Neural cell (in vitro differentiated cells): ENCODE measurements around the gene RBM3.

Experiments
- EZH2 ChIP-seq: fragments of 200-600, 300-800 bp; shearing (Covaris generic), sonication (generic); IDR thresholded peaks from 2 replicates; pipeline ENCODE4 v1.6.1; 2014; ENCODE audit warnings: antibody characterized with exemption, low read length, borderline replicate concordance, mild to moderate bottlenecking; ENCODE audit not compliant: insufficient read depth, poor library complexity, severe bottlenecking
- MXI1 ChIP-seq: fragments of 450-650 bp; conservative IDR thresholded peaks from 2 replicates; pipeline ENCODE4 v1.6.1; 2014; ENCODE audit warnings: antibody characterized with exemption, mild to moderate bottlenecking; ENCODE audit not compliant: poor library complexity, severe bottlenecking
- POLR2AphosphoS5 ChIP-seq: IDR thresholded peaks from 2 replicates; pipeline ENCODE4 v1.6.1; 2012
- RAD21 ChIP-seq: fragments of 450-650 bp; conservative IDR thresholded peaks from 2 replicates; pipeline ENCODE4 v1.6.1; 2014; ENCODE audit warnings: antibody characterized with exemption, mild to moderate bottlenecking, moderate library complexity
- SMC3 ChIP-seq: fragments of 450-650 bp; conservative IDR thresholded peaks from 2 replicates; pipeline ENCODE4 v1.6.1; 2014; ENCODE audit warnings: antibody characterized with exemption, mild to moderate bottlenecking, moderate library complexity; ENCODE audit not compliant: poor library complexity
- TAF1 ChIP-seq: IDR thresholded peaks from 2 replicates; pipeline ENCODE4 v1.6.1; 2012; ENCODE audit warnings: low read depth
- TF ChIP-seq, protein P1 (sequence below): fragments of 450-650 bp; IDR thresholded peaks from 2 replicates; pipeline ENCODE4 v1.5.1; 2014; ENCODE audit warnings: antibody characterized with exemption, mild to moderate bottlenecking, moderate library complexity; ENCODE audit not compliant: poor library complexity, severe bottlenecking
- TF ChIP-seq, protein P2 (sequence below): IDR thresholded peaks from 2 replicates; pipeline ENCODE4 v1.6.1; 2012; ENCODE audit warnings: borderline replicate concordance

DNA sequence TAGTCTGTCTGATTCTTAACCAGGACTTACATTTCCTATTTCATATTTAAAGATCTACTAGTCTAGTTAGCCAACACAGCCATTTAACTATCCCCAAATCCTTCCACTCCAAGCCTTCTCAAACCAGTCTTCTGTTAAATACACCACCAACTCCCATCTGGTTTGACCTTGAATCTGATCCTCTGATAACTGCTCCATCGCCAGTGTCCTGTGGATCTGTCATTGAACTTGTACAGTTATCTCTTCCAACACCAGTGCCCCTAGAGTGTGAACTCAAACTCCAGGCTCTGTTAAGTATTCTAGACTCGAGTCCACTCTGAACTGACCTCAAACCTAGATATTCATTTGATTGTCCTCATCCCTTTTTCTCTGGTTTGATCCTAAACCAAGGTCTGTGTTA, 37.4 kb downstream of the RBM3 start:
- TF ChIP-seq POLR2AphosphoS5 (no peak), RAD21 (no peak), SMC3 (no peak), EZH2 (no peak), MXI1 (no peak), TAF1 (no peak)
- TF ChIP-seq, protein P1, sequence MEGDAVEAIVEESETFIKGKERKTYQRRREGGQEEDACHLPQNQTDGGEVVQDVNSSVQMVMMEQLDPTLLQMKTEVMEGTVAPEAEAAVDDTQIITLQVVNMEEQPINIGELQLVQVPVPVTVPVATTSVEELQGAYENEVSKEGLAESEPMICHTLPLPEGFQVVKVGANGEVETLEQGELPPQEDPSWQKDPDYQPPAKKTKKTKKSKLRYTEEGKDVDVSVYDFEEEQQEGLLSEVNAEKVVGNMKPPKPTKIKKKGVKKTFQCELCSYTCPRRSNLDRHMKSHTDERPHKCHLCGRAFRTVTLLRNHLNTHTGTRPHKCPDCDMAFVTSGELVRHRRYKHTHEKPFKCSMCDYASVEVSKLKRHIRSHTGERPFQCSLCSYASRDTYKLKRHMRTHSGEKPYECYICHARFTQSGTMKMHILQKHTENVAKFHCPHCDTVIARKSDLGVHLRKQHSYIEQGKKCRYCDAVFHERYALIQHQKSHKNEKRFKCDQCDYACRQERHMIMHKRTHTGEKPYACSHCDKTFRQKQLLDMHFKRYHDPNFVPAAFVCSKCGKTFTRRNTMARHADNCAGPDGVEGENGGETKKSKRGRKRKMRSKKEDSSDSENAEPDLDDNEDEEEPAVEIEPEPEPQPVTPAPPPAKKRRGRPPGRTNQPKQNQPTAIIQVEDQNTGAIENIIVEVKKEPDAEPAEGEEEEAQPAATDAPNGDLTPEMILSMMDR = no peak
- TF ChIP-seq, protein P2, sequence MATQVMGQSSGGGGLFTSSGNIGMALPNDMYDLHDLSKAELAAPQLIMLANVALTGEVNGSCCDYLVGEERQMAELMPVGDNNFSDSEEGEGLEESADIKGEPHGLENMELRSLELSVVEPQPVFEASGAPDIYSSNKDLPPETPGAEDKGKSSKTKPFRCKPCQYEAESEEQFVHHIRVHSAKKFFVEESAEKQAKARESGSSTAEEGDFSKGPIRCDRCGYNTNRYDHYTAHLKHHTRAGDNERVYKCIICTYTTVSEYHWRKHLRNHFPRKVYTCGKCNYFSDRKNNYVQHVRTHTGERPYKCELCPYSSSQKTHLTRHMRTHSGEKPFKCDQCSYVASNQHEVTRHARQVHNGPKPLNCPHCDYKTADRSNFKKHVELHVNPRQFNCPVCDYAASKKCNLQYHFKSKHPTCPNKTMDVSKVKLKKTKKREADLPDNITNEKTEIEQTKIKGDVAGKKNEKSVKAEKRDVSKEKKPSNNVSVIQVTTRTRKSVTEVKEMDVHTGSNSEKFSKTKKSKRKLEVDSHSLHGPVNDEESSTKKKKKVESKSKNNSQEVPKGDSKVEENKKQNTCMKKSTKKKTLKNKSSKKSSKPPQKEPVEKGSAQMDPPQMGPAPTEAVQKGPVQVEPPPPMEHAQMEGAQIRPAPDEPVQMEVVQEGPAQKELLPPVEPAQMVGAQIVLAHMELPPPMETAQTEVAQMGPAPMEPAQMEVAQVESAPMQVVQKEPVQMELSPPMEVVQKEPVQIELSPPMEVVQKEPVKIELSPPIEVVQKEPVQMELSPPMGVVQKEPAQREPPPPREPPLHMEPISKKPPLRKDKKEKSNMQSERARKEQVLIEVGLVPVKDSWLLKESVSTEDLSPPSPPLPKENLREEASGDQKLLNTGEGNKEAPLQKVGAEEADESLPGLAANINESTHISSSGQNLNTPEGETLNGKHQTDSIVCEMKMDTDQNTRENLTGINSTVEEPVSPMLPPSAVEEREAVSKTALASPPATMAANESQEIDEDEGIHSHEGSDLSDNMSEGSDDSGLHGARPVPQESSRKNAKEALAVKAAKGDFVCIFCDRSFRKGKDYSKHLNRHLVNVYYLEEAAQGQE = no peak
